HG03460 (cell line): Measurements from ENCODE around the gene TWSG1.
"Not testable (repeated sequence)": the region's sequence is repeated elsewhere in the genome, so short reads cannot be mapped to it uniquely, and the experiment has no call there.

Experiments
- ATAC-seq: cut with Tn5 transposase; IDR thresholded peaks from one replicate; pipeline ENCODE4 v1.9.1; 2021; ENCODE audit not compliant: unreplicated experiment

TWSG1 gene

GRCh38 chr18:9449600-9450414 is 115.2 kb downstream of the TWSG1 start:
- ATAC-seq, result no peak

- ATAC-seq, result not testable (repeated sequence)
These were observed 116.3 kb downstream of the TWSG1 start for GRCh38 chr18:9450920-9451319.
